RWPE1 (cell line): ENCODE results near the gene C17orf50.

Experiments
- CTCF ChIA-PET: fragments of 350-600 bp; sonication (Branson Sonifier 250); formaldehyde crosslinking; extraction: SDS; loops from one replicate; lab custom pipeline; 2021; lab: Yijun Ruan, JAX
- POLR2A ChIA-PET: fragments of 400-600 bp; formaldehyde crosslinking; extraction: SDS; loops from one replicate; lab custom pipeline; 2020; ENCODE audit warnings: antibody characterized with exemption; ENCODE audit not compliant: low non-redundant PET; lab: Yijun Ruan, JAX
- DNase-seq: peaks from one replicate; pipeline ENCODE4 v3.0.0; 2012; ENCODE audit warnings: low spot score
- H3K27ac ChIP-seq: fragments of 450-650 bp; 2 replicates; pipeline ENCODE4 v1.5.1; 2017
- TF ChIP-seq, protein P1 (sequence below): fragments of 450-650 bp; conservative IDR thresholded peaks from 2 replicates; pipeline ENCODE4 v1.5.1; 2017; ENCODE audit warnings: low read depth, mild to moderate bottlenecking

Gene C17orf50

DNA sequence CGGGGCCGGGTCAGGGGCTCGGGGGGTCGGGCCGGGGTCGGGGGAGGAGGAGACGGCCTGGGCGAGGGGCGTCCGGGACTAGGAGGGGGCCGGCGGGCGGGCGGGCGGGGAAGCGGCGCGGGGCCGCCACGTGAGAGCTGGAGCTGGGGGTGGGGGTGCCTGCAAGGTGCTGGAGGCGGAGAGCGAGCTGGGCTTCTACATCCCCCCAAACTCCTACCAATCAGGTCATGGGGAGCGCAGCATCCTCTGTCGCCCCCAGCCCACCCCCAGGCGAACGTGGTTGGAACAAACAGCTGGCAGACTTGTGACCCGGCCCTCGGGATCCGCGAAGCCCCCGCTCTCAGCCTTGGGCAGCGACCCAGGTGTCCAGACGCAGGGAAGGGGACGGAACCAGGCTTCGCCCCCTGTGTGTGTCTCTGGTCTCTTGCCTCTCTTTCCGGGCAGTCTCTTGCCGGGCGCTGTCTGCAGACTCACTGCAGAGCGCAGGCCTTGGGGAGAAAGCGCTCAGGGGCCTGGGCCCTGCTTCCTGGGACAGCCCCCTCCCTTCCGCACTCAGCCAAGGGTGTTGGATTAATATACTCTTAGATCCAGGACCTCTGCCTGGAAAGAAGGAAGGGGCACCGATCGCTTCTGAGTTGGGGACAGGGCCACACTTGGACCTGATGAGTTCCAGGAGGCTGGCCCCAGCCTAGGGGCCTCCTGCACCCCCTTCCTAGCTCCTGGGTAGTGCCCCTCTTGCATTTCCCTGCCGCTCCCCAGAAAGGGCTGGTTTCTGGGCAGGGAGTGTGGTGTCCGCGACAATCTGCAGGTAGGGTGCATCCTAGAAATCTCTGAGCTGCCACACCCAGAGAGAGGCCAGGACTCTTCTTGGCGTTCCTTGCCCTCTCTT, 28.5 kb upstream of the C17orf50 start:
- DNase-seq = no peak
- POLR2A ChIA-PET = no interaction called here
- no peak overlapping the region for H3K27ac ChIP-seq

DNA sequence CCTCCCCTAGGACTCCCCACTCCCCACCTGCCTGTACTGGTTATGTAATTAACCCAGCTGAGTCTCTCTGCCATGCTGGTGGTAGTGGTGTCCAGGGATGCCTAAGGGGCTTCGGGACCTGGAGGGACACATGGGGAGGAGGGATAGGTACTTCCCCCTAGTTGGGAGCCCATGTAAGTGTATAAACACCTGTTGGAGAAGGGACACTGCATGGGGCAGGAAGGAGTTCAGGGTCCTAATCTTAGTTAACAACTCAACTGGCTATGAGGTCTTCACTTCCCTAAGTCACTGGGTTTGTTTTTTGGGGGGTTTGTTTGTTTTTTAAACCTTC, 27.9 kb upstream of the C17orf50 start:
- ChIA-PET POLR2A (no interaction called here), CTCF (interaction anchor here (0.6 to 1.0 kb wide), 2 partner anchors 15 to 38 kb away, joined by 3 read pairs; no protein-coding TSS in a partner anchor)
- TF ChIP-seq, protein P1, sequence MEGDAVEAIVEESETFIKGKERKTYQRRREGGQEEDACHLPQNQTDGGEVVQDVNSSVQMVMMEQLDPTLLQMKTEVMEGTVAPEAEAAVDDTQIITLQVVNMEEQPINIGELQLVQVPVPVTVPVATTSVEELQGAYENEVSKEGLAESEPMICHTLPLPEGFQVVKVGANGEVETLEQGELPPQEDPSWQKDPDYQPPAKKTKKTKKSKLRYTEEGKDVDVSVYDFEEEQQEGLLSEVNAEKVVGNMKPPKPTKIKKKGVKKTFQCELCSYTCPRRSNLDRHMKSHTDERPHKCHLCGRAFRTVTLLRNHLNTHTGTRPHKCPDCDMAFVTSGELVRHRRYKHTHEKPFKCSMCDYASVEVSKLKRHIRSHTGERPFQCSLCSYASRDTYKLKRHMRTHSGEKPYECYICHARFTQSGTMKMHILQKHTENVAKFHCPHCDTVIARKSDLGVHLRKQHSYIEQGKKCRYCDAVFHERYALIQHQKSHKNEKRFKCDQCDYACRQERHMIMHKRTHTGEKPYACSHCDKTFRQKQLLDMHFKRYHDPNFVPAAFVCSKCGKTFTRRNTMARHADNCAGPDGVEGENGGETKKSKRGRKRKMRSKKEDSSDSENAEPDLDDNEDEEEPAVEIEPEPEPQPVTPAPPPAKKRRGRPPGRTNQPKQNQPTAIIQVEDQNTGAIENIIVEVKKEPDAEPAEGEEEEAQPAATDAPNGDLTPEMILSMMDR = no peak
- H3K27ac ChIP-seq = no peak overlapping the region
- DNase-seq = no peak

More for the DNA sequence above, 28.5 kb upstream of the C17orf50 start:
- TF ChIP-seq, protein P1 = no peak
- CTCF ChIA-PET = interaction anchor here (0.6 to 1.5 kb wide), 3 partner anchors 15 to 37 kb away, joined by 3 to 7 read pairs (median 3); no protein-coding TSS in a partner anchor

DNA sequence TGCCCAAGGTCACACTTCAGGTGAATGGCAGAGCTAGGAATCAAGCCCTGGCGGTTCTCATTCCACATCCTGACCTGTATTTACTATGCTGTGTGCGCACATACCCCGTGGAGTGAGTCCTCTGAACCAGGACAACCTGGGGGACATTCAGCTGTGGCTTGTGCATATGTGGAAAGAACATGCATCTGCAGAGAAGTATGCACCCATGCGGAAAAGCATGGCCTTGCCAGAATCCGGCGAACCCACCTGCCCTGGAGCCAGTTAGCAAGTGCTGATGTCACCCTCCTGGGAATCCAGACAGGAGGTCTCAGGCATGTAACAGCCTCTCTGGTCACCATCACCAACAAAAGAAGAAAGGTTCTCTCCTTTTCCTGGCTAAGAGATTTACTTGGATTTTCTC, 27.3 kb upstream of the C17orf50 start:
- DNase-seq = no peak
- H3K27ac ChIP-seq = no peak overlapping the region
- TF ChIP-seq, protein P1 = no peak
- ChIA-PET CTCF (no interaction called here), POLR2A (no interaction called here)

DNA sequence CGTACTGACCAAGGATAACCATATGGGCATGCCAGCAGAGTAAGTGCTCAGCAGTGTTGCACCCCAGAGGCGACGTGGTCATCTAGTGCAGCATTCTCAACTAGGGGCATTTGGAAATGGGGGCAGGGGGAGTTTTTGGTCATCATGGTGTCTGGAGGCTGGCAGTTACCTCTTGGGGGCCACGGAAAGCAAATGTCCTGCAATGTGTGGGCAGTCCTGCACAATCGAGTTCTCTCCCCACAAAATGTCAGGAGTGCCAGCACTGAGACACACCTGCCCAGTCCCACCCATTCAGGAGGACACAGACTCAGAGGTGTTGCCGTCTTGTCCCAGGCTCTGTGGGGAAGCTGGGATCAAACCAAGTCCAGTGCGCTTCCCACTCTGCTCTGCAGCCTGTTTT, 26.3 kb upstream of the C17orf50 start:
- no peak for DNase-seq
- no peak overlapping the region for H3K27ac ChIP-seq
- CTCF ChIA-PET = no interaction called here
- TF ChIP-seq, protein P1 = no peak
- POLR2A ChIA-PET = no interaction called here

DNA sequence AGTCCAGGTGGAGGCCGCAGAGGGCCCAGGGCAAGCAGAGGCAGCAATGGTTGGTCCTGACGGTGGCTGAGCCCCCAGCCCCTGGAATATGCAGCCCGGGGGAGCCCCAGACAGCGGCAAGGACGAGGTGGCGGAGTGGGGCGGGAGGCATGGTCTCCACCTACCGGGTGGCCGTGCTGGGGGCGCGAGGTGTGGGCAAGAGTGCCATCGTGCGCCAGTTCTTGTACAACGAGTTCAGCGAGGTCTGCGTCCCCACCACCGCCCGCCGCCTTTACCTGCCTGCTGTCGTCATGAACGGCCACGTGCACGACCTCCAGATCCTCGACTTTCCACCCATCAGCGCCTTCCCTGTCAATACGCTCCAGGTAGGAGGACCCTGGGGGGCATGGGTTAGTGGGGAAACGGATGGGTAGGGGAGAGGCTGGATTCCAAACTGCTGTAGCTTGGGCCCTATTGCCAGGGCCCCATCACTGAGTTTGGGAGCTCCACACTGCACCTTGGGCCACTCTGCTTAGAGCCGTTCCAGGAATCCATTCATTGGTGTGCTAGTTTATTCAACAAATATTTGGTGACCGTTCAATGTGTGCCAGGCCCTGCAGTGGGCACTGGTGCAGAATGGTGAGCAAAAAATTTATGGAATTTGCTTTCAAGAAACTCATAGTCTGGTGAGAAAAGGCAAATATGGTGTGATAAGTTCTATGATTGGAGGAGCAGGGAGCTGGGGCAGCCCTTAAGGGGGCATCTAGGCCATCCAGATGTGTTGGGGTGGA, 25.5 kb upstream of the C17orf50 start:
- TF ChIP-seq, protein P1 = no peak
- ChIA-PET POLR2A (no interaction called here), CTCF (interaction anchor here (0.6 kb wide), 1 partner anchor 149 kb away, joined by 3 read pairs; no protein-coding TSS in a partner anchor)
- no peak for DNase-seq
- no peak overlapping the region for H3K27ac ChIP-seq

DNA sequence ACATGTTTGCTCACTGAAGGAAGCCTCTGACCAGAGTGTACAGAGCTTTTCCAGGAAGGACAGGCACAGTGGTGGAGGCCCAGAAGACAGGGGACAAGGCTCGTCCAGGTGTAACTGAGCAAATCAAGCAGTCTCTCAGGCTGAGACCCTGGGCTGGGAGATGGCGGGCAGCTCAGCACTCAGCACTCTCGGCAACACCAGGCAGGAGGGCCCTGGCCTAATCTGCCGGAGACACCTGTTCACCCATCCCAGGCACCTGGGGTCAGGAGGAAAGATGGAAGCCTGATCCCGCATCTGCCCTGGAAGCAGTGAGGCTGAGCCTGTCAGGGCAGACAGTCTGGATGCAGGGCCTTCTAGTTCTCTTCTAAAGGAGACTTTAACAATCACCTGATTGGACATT, 24.5 kb upstream of the C17orf50 start:
- ChIA-PET CTCF (interaction anchor here (1.6 kb wide), 1 partner anchor 12 kb away, joined by 10 read pairs; no protein-coding TSS in a partner anchor), POLR2A (no interaction called here)
- no peak for DNase-seq

More for the DNA sequence above, 24.5 kb upstream of the C17orf50 start:
- TF ChIP-seq, protein P1 = no peak
- no peak overlapping the region for H3K27ac ChIP-seq
